ENCODE results near the gene TMEM200A.

The TMEM200A gene

DNA sequence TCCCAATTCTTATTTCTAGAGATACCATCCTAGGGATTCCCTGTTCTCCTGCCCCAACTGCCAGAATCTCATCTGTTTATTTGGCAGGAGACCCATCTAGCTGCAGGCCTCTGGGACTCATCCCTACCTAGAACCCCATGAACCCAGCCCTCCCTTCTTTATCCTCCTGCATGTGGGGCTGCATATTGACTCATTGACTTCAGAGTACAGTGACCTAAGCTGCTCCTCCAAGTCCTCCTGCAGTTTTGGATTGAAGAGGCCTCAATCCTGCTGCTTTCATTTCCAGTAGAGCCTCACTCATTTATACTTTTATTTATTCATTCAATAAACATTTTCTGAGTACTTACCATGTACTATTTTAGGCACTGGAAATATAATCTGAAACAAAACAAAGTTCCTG, 11.6 kb downstream of the TMEM200A start:
- no peak for DNase-seq (ENCODE audit: extremely low read depth in 1 of 2, low read depth in 1 of 2)

GRCh38 chr6:130377915-130378314, 12.1 kb downstream of the TMEM200A start:
- DNase-seq (ENCODE audit: extremely low read depth in 1 of 2, low read depth in 1 of 2), result no peak

DNA sequence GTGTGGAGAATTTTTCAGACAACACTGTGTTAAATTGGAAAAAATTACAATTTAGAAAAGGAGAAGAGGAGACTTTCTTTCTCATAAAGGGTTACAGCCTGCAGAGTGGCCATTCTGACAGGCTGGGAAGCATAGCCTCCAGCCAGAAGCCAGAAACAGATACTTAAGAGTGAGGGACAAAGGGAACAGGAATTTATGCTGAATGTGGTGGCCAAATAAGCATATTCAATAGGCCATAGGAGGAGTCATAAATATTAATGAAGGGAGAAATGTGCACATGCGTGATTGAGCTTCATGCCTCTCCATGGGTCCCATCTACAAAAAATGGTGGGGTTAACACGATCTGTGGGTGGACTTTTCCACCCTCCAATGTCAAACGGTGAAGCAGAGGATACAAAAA, 13.4 kb downstream of the TMEM200A start:
- DNase-seq (ENCODE audit: extremely low read depth in 1 of 2, low read depth in 1 of 2), result no peak

GRCh38 chr6:130381012-130381411, 15.2 kb downstream of the TMEM200A start:
- DNase-seq (ENCODE audit: extremely low read depth in 1 of 2, low read depth in 1 of 2), result no peak

- DNase-seq (ENCODE audit: extremely low read depth in 1 of 2, low read depth in 1 of 2), result no peak
Measured at GRCh38 chr6:130381459-130382380, 15.9 kb downstream of the TMEM200A start.

DNA sequence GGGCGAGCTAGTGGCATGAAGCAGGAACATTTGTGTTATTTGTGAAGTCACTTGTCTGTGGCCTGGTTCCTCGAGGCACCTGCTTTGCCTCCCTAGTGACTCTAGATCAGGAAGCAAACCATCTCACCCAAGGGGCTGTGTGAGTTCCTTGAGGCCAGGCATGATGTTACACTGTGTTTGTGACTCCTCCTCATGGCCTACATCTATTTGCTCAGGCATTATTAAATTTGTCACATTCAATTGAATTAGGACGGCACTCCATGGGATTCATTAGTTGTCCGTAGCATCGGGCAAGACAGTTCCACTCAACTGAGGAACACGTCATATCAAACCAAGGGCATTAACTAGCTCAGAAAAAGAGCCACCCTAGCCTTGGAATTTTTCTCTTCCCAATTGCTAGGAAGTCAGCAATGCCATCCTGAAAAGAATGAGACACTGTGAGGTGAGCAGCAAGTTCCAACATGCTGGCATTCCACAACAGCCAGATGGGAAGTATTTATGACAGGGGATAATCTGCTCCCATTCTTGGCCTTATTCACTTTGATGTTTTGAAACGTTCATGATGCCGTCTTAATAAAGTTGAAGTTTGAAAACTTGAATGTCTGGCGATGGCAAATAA, 17.2 kb downstream of the TMEM200A start:
- no peak for DNase-seq (ENCODE audit: extremely low read depth in 1 of 2, low read depth in 1 of 2)

DNA sequence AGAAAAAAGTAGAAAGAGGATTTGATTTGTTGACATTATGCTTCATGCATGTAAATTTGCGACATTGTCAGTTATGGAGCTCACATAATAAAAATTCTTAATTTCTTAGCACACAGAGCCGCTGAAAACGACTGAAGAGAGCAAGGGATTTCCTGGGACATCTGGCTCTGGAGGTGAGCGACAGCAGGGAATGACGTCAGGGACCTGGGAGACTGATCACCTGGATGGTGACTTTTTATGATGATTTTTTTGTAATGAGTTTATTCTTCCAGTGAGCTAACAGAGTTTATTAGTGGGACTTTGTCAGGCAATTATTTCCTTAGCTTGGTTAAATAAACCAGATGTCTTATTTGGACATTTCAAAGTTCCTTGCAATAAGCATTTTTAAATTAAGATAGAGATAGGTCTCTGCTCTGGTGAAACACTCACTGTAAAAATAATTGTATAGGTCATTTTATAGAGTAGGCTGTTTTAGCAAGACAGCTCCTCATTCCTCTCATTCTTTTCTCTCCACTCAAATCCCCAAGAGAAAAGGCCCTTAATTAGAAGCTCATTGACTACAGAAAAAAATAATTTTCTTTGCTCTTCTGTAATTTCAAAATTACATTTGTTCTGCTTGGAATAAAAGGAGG, 19.4 kb downstream of the TMEM200A start:
- no peak for DNase-seq (ENCODE audit: extremely low read depth in 1 of 2, low read depth in 1 of 2)

DNA sequence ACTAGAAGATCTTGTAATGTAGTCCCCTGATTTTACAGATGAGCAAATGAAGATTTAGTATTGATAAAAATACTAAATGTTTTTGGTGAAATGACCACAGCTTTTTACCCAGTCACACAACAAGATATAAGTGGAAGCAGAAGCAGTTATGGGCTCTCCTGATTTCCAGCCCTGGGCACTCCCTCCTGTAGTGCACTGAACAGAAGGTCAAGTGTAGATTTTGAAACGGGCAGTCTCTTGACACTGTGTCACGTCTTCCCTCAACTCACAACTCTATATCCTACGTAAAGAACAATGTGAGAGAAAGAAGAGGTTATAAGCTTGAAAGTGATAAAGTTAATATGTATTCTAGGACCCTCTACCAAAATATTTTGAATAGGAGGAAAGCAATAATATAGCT, 23.3 kb downstream of the TMEM200A start:
- DNase-seq (ENCODE audit: extremely low read depth in 1 of 2, low read depth in 1 of 2), result no peak

- no peak for DNase-seq (ENCODE audit: extremely low read depth in 1 of 2, low read depth in 1 of 2)
Measured at GRCh38 chr6:130390890-130391289, 25.1 kb downstream of the TMEM200A start.

GRCh38 chr6:130393306-130393705, 27.5 kb downstream of the TMEM200A start:
- no peak for DNase-seq (ENCODE audit: extremely low read depth in 1 of 2, low read depth in 1 of 2)

DNA sequence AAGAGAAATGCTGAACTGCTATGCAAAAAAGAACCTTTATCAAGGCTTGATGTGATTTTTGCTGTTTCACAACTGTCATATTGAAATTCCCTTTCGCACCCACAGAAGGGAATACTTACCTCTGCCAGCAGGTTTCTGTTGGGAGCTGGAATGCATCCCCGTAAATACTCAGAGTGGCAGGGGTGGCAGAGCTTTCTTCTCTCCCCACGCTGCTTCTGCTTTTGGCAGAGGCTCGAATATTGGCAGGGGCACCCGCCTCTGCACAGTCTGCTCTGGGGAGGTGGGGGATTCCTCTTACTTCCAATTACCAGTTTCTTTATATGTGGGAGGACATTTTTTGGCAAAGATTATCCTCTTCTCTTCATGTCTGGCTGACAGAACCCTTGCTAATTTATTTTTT, 28.4 kb downstream of the TMEM200A start:
- DNase-seq (ENCODE audit: extremely low read depth in 1 of 2, low read depth in 1 of 2), result no peak

- no peak for DNase-seq (ENCODE audit: extremely low read depth in 1 of 2, low read depth in 1 of 2)
Measured at GRCh38 chr6:130395164-130395563, 29.3 kb downstream of the TMEM200A start.

DNA sequence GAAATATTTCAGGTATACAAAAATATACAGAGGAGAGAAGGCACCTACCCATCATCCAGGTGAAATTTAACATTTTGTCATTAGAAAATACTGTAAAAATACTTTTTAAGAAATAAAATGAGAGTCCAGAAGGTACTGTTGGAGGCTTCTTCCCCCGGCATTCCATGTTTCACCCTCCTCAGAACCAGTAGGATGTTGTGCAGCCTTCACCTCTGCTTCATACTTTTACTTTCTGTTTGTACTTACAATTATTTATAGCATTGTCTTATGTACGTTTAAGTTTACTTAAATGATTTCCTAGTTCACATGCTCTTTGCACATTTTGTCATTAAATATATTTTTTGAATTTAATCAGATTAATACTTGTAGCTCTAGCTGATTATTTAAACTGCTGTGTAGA, 30.9 kb downstream of the TMEM200A start:
- DNase-seq (ENCODE audit: extremely low read depth in 1 of 2, low read depth in 1 of 2), result no peak

- no peak for DNase-seq (ENCODE audit: extremely low read depth in 1 of 2, low read depth in 1 of 2)
Measured at GRCh38 chr6:130405549-130405948, 39.7 kb downstream of the TMEM200A start.

DNA sequence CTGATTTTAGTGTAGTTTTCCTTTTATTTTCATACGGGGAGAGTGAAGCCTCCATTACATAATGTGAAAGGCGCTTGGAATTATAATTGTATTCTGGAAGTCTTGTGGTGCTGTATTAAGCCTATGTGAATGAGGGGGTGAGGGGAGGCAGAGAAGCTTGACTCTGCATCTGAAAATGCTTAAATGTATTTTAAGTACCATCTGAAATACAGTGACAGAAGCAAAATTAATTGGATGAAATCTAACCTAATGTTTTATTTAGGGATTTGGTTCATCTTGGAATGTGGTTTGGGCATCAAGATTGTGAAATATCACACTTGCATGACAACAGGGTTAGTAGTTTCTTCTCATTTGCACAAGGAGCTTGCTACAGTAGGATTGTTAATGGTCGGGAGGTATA, 41.2 kb downstream of the TMEM200A start:
- no peak for DNase-seq (ENCODE audit: extremely low read depth in 1 of 2, low read depth in 1 of 2)

- no peak for DNase-seq (ENCODE audit: extremely low read depth in 1 of 2, low read depth in 1 of 2)
Measured at GRCh38 chr6:130409418-130410100, 43.7 kb downstream of the TMEM200A start.

GRCh38 chr6:130411481-130411880, 45.7 kb downstream of the TMEM200A start:
- no peak for DNase-seq (ENCODE audit: extremely low read depth in 1 of 2, low read depth in 1 of 2)

GRCh38 chr6:130412556-130413290, 46.9 kb downstream of the TMEM200A start:
- no peak for DNase-seq (ENCODE audit: extremely low read depth in 1 of 2, low read depth in 1 of 2)

DNA sequence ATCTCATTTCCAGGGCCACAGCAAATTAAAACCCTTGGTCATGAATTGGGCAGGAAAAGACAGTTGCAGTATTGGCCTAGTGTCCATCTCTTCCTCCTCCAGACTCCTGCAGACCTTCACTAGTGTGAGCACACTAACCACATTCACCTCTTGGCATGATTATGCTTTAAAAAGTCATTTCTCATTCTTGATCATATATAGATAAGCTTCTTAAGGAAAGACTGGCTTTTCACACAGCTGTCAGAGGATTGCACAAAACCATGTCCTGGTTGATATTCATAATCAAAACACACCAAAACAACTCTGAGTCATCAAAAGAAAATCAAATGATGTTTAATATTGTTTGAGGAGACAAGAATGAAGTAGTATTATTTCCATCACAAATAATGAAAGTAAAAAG, 52.1 kb downstream of the TMEM200A start:
- DNase-seq (ENCODE audit: extremely low read depth in 1 of 2, low read depth in 1 of 2), result no peak

DNA sequence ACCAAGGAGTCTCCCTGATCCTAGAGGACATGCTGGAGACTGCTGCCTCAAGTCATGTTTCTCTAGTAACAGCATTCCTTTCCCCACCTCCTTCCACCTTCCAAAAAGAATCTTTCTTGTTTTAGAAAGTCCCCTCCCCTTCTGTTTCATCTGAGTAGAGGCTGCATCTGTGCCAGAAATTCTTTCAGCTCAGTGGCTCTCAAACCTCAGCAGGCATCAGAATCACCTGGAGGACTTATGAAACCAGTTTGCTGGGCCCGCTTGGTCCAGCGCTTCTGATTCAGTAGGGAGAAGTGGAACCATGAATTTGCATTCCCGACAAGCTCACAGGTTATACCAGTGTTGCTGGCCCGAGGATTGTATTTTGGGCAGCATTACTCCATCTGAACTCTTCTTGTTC, 55.1 kb downstream of the TMEM200A start:
- no peak for DNase-seq (ENCODE audit: extremely low read depth in 1 of 2, low read depth in 1 of 2)

DNA sequence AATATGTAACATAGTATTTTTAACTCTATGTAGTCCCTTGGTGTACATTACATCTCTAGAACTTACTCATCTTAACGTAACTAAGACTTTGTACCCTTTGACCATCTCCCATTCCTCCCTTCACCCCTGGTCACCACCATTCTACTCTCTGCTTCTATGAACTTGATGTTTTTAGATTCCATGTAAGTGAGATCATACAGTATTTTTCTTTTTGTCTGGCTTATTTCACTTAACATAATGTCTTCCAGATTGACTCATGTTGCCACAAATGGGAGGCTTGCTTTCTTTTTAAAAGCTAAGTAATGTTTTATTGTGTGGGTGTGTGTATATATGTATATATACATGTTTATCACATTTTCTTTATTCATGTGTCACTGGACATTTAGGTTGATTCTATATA, 55.8 kb downstream of the TMEM200A start:
- DNase-seq (ENCODE audit: extremely low read depth in 1 of 2, low read depth in 1 of 2), result no peak

Measured in activated CD8-positive, alpha-beta memory T cell treated with anti-CD3 and anti-CD28 coated beads for 1 hour (primary cell).